Adipose tissue (tissue), 3 donors: ENCODE measurements around the gene NKAIN4. TPM values are rescaled to one million over a fixed set of nuclear protein-coding genes. Genes with fewer than 3 reads are reported as not detected.
"Not testable (repeated sequence)": the region's sequence is repeated elsewhere in the genome, so short reads cannot be mapped to it uniquely, and the experiment has no call there.

ENCODE experiments used
- H3K27ac ChIP-seq: one replicate; pipeline ENCODE4 v1.5.1; 2013; ENCODE audit warnings: low read depth, low read length
- WGBS, 3 donors: extraction: QIAGEN DNeasy Blood & Tissue Kit; methylation state at CpG; one replicate each; pipeline ENCODE4 v1.1.7; 2013; 5-methylcytosine and 5-hydroxymethylcytosine counted together
- polyA plus RNA-seq, 3 donors: library from polyadenylated mRNA; stranded (reverse); fragments of 200-250 nt; gene quantifications; one replicate each; pipeline ENCODE4 v1.2.3, GENCODE V29; 2013
- donor health status: healthy with polysubstance abuse.
- donor health status: Bipolar disorder and iron deficiency.
- donor health status: healthy.

The NKAIN4 gene
- polyA plus RNA-seq, 3 donors = 0.12 TPM; not detected in 2

GRCh38 chr20:63264000-63264399 is 9.7 kb upstream of the NKAIN4 start:
- no peak overlapping the region for H3K27ac ChIP-seq
- 78 to 89% (median 87%) methylated on average over 10 of the region's 10 CpGs for WGBS, 3 donors

GRCh38 chr20:63262836-63263235 is 8.6 kb upstream of the NKAIN4 start:
- WGBS, 3 donors = 57 to 86% (median 85%) methylated on average over 9 of the region's 9 CpGs
- H3K27ac ChIP-seq = no peak overlapping the region

GRCh38 chr20:63261795-63262528 is 7.7 kb upstream of the NKAIN4 start:
- 24 to 49% (median 27%) methylated on average over 29 to 30 of the region's 30 CpGs for WGBS, 3 donors
- H3K27ac ChIP-seq = no peak overlapping the region

GRCh38 chr20:63261060-63261794 is 7.0 kb upstream of the NKAIN4 start:
- no peak overlapping the region for H3K27ac ChIP-seq
- 38 to 58% (median 56%) methylated on average over 24 to 25 of the region's 25 CpGs for WGBS, 3 donors

GRCh38 chr20:63260521-63260920 is 6.3 kb upstream of the NKAIN4 start:
- 71 to 93% (median 92%) methylated on average over 15 of the region's 15 CpGs for WGBS, 3 donors
- H3K27ac ChIP-seq = no peak overlapping the region

GRCh38 chr20:63259734-63260460 is 5.6 kb upstream of the NKAIN4 start:
- WGBS, 3 donors = 68 to 84% (median 79%) methylated on average over 25 of the region's 25 CpGs
- H3K27ac ChIP-seq = no peak overlapping the region

- no peak overlapping the region for H3K27ac ChIP-seq
- 26 to 39% (median 38%) methylated on average over 8 of the region's 8 CpGs for WGBS, 3 donors
Measured at GRCh38 chr20:63258781-63259180, 4.5 kb upstream of the NKAIN4 start.

GRCh38 chr20:63257629-63258028 is 3.4 kb upstream of the NKAIN4 start:
- no peak overlapping the region for H3K27ac ChIP-seq
- WGBS, 3 donors = 87 to 94% (median 91%) methylated on average over 11 to 13 of the region's 13 CpGs

- no peak overlapping the region for H3K27ac ChIP-seq
- WGBS, 3 donors = 84 to 94% (median 93%) methylated on average over 4 of the region's 4 CpGs
Measured at GRCh38 chr20:63256954-63257353, 2.7 kb upstream of the NKAIN4 start.

- H3K27ac ChIP-seq = no peak overlapping the region
- WGBS, 3 donors = 38 to 66% (median 59%) methylated on average over 31 of the region's 31 CpGs
Measured at GRCh38 chr20:63255931-63256704, 1.9 kb upstream of the NKAIN4 start.

- no peak overlapping the region for H3K27ac ChIP-seq
- whole genome bisulfite sequencing, 3 donors = 6 to 14% (median 7%) methylated on average over 33 to 55 of the region's 56 CpGs
Measured at GRCh38 chr20:63254606-63255384, 532 bp upstream of the NKAIN4 start.

- H3K27ac ChIP-seq = no peak overlapping the region
- WGBS, 3 donors = 1% methylated on average over 72 to 89 of the region's 89 CpGs
Measured at GRCh38 chr20:63253438-63254231, 628 bp downstream of the NKAIN4 start.

- 13 to 14% (median 13%) methylated on average over 15 to 16 of the region's 16 CpGs for WGBS, 3 donors
- H3K27ac ChIP-seq = no peak overlapping the region
Measured at GRCh38 chr20:63253065-63253437, 1.2 kb downstream of the NKAIN4 start.

GRCh38 chr20:63252284-63252711 is 2.0 kb downstream of the NKAIN4 start:
- WGBS, 3 donors = 54 to 69% (median 65%) methylated on average over 8 of the region's 8 CpGs
- no peak overlapping the region for H3K27ac ChIP-seq

GRCh38 chr20:63251350-63251749 is 2.9 kb downstream of the NKAIN4 start:
- H3K27ac ChIP-seq = not testable (repeated sequence)
- 23 to 34% (median 24%) methylated on average over 11 to 12 of the region's 14 CpGs for WGBS, 3 donors

GRCh38 chr20:63249891-63250290 is 4.4 kb downstream of the NKAIN4 start:
- H3K27ac ChIP-seq = no peak overlapping the region
- 86 to 91% (median 88%) methylated on average over 15 of the region's 15 CpGs for WGBS, 3 donors
